HK-2 (cell line): ENCODE measurements around the gene SLC38A10.
A peak's percentile ranks its signal among the peaks of the same experiment; 100 is the strongest.

Experiments
- DNase-seq: peaks from one replicate; pipeline ENCODE4 v3.0.0-alpha.2; 2018; ENCODE audit not compliant: unreplicated experiment

SLC38A10 gene

GRCh38 chr17:81241648-81242420 is 53.3 kb downstream of the SLC38A10 start:
- DNase-seq: peak; percentile 43

GRCh38 chr17:81241203-81241602 is 53.9 kb downstream of the SLC38A10 start:
- DNase-seq: no peak

- DNase-seq: no peak
Observed at GRCh38 chr17:81240761-81241160, 54.3 kb downstream of the SLC38A10 start.

GRCh38 chr17:81239714-81240555 is 55.2 kb downstream of the SLC38A10 start:
- no peak for DNase-seq

GRCh38 chr17:81238815-81239713 is 56.0 kb downstream of the SLC38A10 start, which contains the start of the genes NDUFAF8 and TEPSIN:
Gene NDUFAF8, plus strand, starts transcription at chr17:81239318. Its CDS starts 46 bp downstream, at chr17:81239364.
Gene TEPSIN, minus strand, starts transcription at chr17:81239055. Its CDS starts 22 bp downstream, at chr17:81239033.
- DNase-seq: peak; percentile 97

GRCh38 chr17:81238490-81238814 is 56.7 kb downstream of the SLC38A10 start:
- DNase-seq: no peak

GRCh38 chr17:81237591-81238489 is 57.3 kb downstream of the SLC38A10 start:
- DNase-seq: no peak

GRCh38 chr17:81236784-81237183 is 58.3 kb downstream of the SLC38A10 start:
- no peak for DNase-seq

GRCh38 chr17:81235822-81236740 is 59.0 kb downstream of the SLC38A10 start:
- DNase-seq: no peak

GRCh38 chr17:81234940-81235821 is 59.9 kb downstream of the SLC38A10 start:
- no peak for DNase-seq

GRCh38 chr17:81234506-81234855 is 60.6 kb downstream of the SLC38A10 start:
- DNase-seq: no peak

- DNase-seq: no peak
Observed at GRCh38 chr17:81233811-81234505, 61.1 kb downstream of the SLC38A10 start.

- DNase-seq: no peak
Observed at GRCh38 chr17:81233316-81233715, 61.8 kb downstream of the SLC38A10 start.

GRCh38 chr17:81232616-81233241 is 62.4 kb downstream of the SLC38A10 start:
- DNase-seq: no peak

- DNase-seq: no peak
Observed at GRCh38 chr17:81231766-81232581, 63.1 kb downstream of the SLC38A10 start.

GRCh38 chr17:81231121-81231645 is 63.9 kb downstream of the SLC38A10 start:
- DNase-seq: no peak
